Endodermal cell (in vitro differentiated cells): ENCODE results near the gene QRFPR. TPM values are rescaled to one million over a fixed set of nuclear protein-coding genes. Genes with fewer than 3 reads are reported as not detected.

Experiments used
- DNase-seq: peaks from one replicate; pipeline ENCODE4 v3.0.0-alpha.2; 2017
- H3K27ac ChIP-seq: 2 replicates; pipeline ENCODE4 v1.5.1; 2013; ENCODE audit warnings: mild to moderate bottlenecking, low read depth, low read length, moderate library complexity
- H3K27me3 ChIP-seq: 2 replicates; pipeline ENCODE4 v1.6.1; 2013; ENCODE audit warnings: mild to moderate bottlenecking, low read length, moderate library complexity; ENCODE audit not compliant: insufficient read depth, control insufficient read depth, poor library complexity, severe bottlenecking
- H3K36me3 ChIP-seq: 2 replicates; pipeline ENCODE4 v1.7.0; 2013; ENCODE audit warnings: mild to moderate bottlenecking, low read length, moderate library complexity; ENCODE audit not compliant: control insufficient read depth, insufficient read depth
- H3K4me1 ChIP-seq: one replicate; pipeline ENCODE4 v1.7.0; 2013; ENCODE audit warnings: low read length; ENCODE audit not compliant: control insufficient read depth, insufficient read depth
- H3K4me3 ChIP-seq: 2 replicates; pipeline ENCODE4 v1.5.1; 2013; ENCODE audit warnings: mild to moderate bottlenecking, low read length, moderate library complexity
- H3K9ac ChIP-seq: 2 replicates; pipeline ENCODE4 v1.6.1; 2013; ENCODE audit warnings: mild to moderate bottlenecking, low read length, moderate library complexity; ENCODE audit not compliant: poor library complexity, severe bottlenecking; ENCODE audit errors: extremely low read depth
- H3K9me3 ChIP-seq: 2 replicates; pipeline ENCODE4 v1.6.1; 2013; ENCODE audit warnings: mild to moderate bottlenecking, low read length, moderate library complexity; ENCODE audit not compliant: control insufficient read depth
- H3K27ac Mint-ChIP-seq: 2 replicates; pipeline ENCODE4 v1.8.0; 2020; ENCODE audit warnings: mixed read lengths
- H3K27me3 Mint-ChIP-seq: 2 replicates; pipeline ENCODE4 v1.8.0; 2021; ENCODE audit warnings: mild to moderate bottlenecking, mixed read lengths; ENCODE audit not compliant: insufficient read depth
- H3K36me3 Mint-ChIP-seq: 2 replicates; pipeline ENCODE4 v1.8.0; 2020; ENCODE audit warnings: low read depth, mixed read lengths
- H3K4me1 Mint-ChIP-seq: 2 replicates; pipeline ENCODE4 v1.8.0; 2020; ENCODE audit warnings: mixed read lengths
- H3K4me3 Mint-ChIP-seq: 2 replicates; pipeline ENCODE4 v1.8.0; 2020; ENCODE audit warnings: mild to moderate bottlenecking, moderate library complexity, mixed read lengths
- H3K9me3 Mint-ChIP-seq: 2 replicates; pipeline ENCODE4 v1.8.0; 2020; ENCODE audit warnings: mild to moderate bottlenecking, mixed read lengths
- CTCF ChIP-seq: fragments of 200-600 bp; sonication (generic); conservative IDR thresholded peaks from 2 replicates; pipeline ENCODE4 v1.5.0; 2021; ENCODE audit warnings: antibody characterized with exemption, mild to moderate bottlenecking
- WGBS, 2 experiments: methylation state at CpG; one replicate each; pipeline versions ENCODE4 v1.1.5 to v1.1.7; 2013; ENCODE audit warnings: missing lambda C conversion rate in 2 of 2, mixed read lengths in 1 of 2; ENCODE audit not compliant: insufficient coverage in 1 of 2, insufficient read length in 1 of 2; 5-methylcytosine and 5-hydroxymethylcytosine counted together
- total RNA-seq, 2 donors: library from RNA; stranded (reverse); fragmentation: NEBNext Ultra II Directional in 1 of 2; extraction: Animal tissue kit (Norgen Biotek cat#: 25700) in 1 of 2; gene quantifications; 2 replicates in 1 of 2; 3 replicates in 1 of 2; pipeline ENCODE4 v1.2.1, GENCODE V29; 2021

QRFPR gene
- total RNA-seq, 2 donors from 2014 or later, result 0.22 TPM; not detected in 1

- no peak for TF ChIP-seq CTCF
- peaks cover 15% of the 10 kb centered on the region for H3K4me1 Mint-ChIP-seq
- H3K4me3 ChIP-seq, result no peak overlapping the region
- H3K36me3 Mint-ChIP-seq, result no peaks in the 10 kb centered on the region
- H3K4me1 ChIP-seq, result peaks cover 6% of the 10 kb centered on the region
- H3K27me3 ChIP-seq, result no peaks in the 10 kb centered on the region
- H3K9me3 Mint-ChIP-seq, result peaks cover 14% of the 10 kb centered on the region
- no peak overlapping the region for H3K27ac Mint-ChIP-seq
- H3K9me3 ChIP-seq, result peaks cover 8% of the 10 kb centered on the region
- H3K27ac ChIP-seq, result no peak overlapping the region
- DNase-seq, result no peak
- H3K27me3 Mint-ChIP-seq, result no peaks in the 10 kb centered on the region
- no peak overlapping the region for H3K4me3 Mint-ChIP-seq
- H3K36me3 ChIP-seq, result no peaks in the 10 kb centered on the region
- H3K9ac ChIP-seq, result no peak overlapping the region
These were observed 22.3 kb downstream of the QRFPR start for GRCh38 chr4:121358473-121358872.

- Mint-ChIP-seq H3K27ac (no peak overlapping the region), H3K4me3 (no peak overlapping the region), H3K4me1 (no peaks in the 10 kb centered on the region), H3K36me3 (no peaks in the 10 kb centered on the region), H3K9me3 (peaks cover 14% of the 10 kb centered on the region), H3K27me3 (no peaks in the 10 kb centered on the region)
- no peak for TF ChIP-seq CTCF
- DNase-seq, result no peak
- H3K4me3 ChIP-seq, result no peak overlapping the region
- no peaks in the 10 kb centered on the region for H3K36me3 ChIP-seq
- H3K27me3 ChIP-seq, result no peaks in the 10 kb centered on the region
- H3K27ac ChIP-seq, result no peak overlapping the region
- H3K4me1 ChIP-seq, result no peaks in the 10 kb centered on the region
- no peak overlapping the region for H3K9ac ChIP-seq
- H3K9me3 ChIP-seq, result peaks cover 8% of the 10 kb centered on the region
These were observed 27.6 kb downstream of the QRFPR start for GRCh38 chr4:121353213-121353612.

- H3K36me3 ChIP-seq, result no peaks in the 10 kb centered on the region
- no peaks in the 10 kb centered on the region for H3K9me3 Mint-ChIP-seq
- no peak for DNase-seq
- no peak for TF ChIP-seq CTCF
- no peaks in the 10 kb centered on the region for H3K9me3 ChIP-seq
- 93 to 100% methylated on average over 1 of the region's 1 CpG for WGBS, 2 experiments
- no peak overlapping the region for H3K9ac ChIP-seq
- H3K27me3 Mint-ChIP-seq, result no peaks in the 10 kb centered on the region
- H3K4me1 ChIP-seq, result peaks cover 4% of the 10 kb centered on the region
- no peak overlapping the region for H3K27ac ChIP-seq
- H3K36me3 Mint-ChIP-seq, result no peaks in the 10 kb centered on the region
- no peaks in the 10 kb centered on the region for H3K4me1 Mint-ChIP-seq
- H3K4me3 ChIP-seq, result no peak overlapping the region
- no peak overlapping the region for H3K27ac Mint-ChIP-seq
- no peaks in the 10 kb centered on the region for H3K27me3 ChIP-seq
- no peak overlapping the region for H3K4me3 Mint-ChIP-seq
These were observed 36.7 kb downstream of the QRFPR start for GRCh38 chr4:121344098-121344497.
